GM23248 (cell line): Measurements from ENCODE around the gene DCDC2. TPM values are rescaled to one million over a fixed set of nuclear protein-coding genes. Genes with fewer than 3 reads are reported as not detected.
"Not testable (repeated sequence)": the region's sequence is repeated elsewhere in the genome, so short reads cannot be mapped to it uniquely, and the experiment has no call there.

Experiments
- DNase-seq: peaks from one replicate; pipeline ENCODE4 v3.0.0-alpha.2; 2015
- H2AFZ ChIP-seq: fragments of 200-600 bp; sonication (generic); 2 replicates; pipeline ENCODE4 v1.6.1; 2016; ENCODE audit warnings: antibody characterized with exemption
- H3F3A ChIP-seq: fragments of 200-600 bp; sonication (generic); 2 replicates; pipeline ENCODE4 v1.6.1; 2016; ENCODE audit warnings: mild to moderate bottlenecking, antibody characterized with exemption, mixed run types; ENCODE audit not compliant: insufficient read depth
- H3K27ac ChIP-seq: fragments of 200-600 bp; sonication (generic); 2 replicates; pipeline ENCODE4 v1.5.1; 2016; ENCODE audit warnings: mild to moderate bottlenecking
- H3K27me3 ChIP-seq: fragments of 200-600 bp; sonication (generic); replicated peaks from 2 replicates; pipeline ENCODE4 v1.6.1; 2016; ENCODE audit warnings: mild to moderate bottlenecking; ENCODE audit not compliant: insufficient read depth
- H3K36me3 ChIP-seq: fragments of 200-600 bp; sonication (generic); 2 replicates; pipeline ENCODE4 v1.6.1; 2016; ENCODE audit warnings: low read depth, mild to moderate bottlenecking
- H3K4me1 ChIP-seq: fragments of 200-600 bp; sonication (generic); 2 replicates; pipeline ENCODE4 v1.6.1; 2016; ENCODE audit warnings: mild to moderate bottlenecking; ENCODE audit not compliant: insufficient read depth
- H3K4me2 ChIP-seq: fragments of 200-600 bp; sonication (generic); one replicate; pipeline ENCODE4 v1.6.1; 2016; ENCODE audit warnings: mild to moderate bottlenecking; ENCODE audit not compliant: unreplicated experiment
- H3K4me3 ChIP-seq: fragments of 200-600 bp; sonication (generic); 2 replicates; pipeline ENCODE4 v1.5.1; 2016; ENCODE audit warnings: mild to moderate bottlenecking
- H3K79me2 ChIP-seq: fragments of 200-600 bp; sonication (generic); 2 replicates; pipeline ENCODE4 v1.6.1; 2016; ENCODE audit warnings: mild to moderate bottlenecking; ENCODE audit not compliant: insufficient read depth
- H3K9ac ChIP-seq: fragments of 200-600 bp; sonication (generic); 2 replicates; pipeline ENCODE4 v1.6.1; 2016; ENCODE audit warnings: mild to moderate bottlenecking
- H3K9me2 ChIP-seq: fragments of 200-600 bp; sonication (generic); 2 replicates; pipeline ENCODE4 v1.6.1; 2016; ENCODE audit warnings: mixed run types, mild to moderate bottlenecking, moderate library complexity; ENCODE audit not compliant: insufficient read depth
- H3K9me3 ChIP-seq: fragments of 200-600 bp; sonication (generic); one replicate; pipeline ENCODE4 v1.6.1; 2017; ENCODE audit warnings: low read depth
- H4K20me1 ChIP-seq: fragments of 200-600 bp; sonication (generic); 2 replicates; pipeline ENCODE4 v1.6.0; 2016; ENCODE audit not compliant: insufficient read depth
- EZH2 ChIP-seq: fragments of 200-600 bp; sonication (generic); IDR thresholded peaks from 2 replicates; pipeline ENCODE4 v1.6.1; 2018; ENCODE audit warnings: antibody characterized with exemption, mild to moderate bottlenecking; ENCODE audit not compliant: insufficient read depth, poor library complexity, severe bottlenecking
- EZH2phosphoT487 ChIP-seq: fragments of 200-600 bp; sonication (generic); IDR thresholded peaks from 2 replicates; pipeline ENCODE4 v1.6.1; 2018; ENCODE audit warnings: antibody characterized with exemption, moderate library complexity, mild to moderate bottlenecking, low read depth; ENCODE audit not compliant: insufficient read depth
- WGBS, 2 experiments: methylation state at CpG; one replicate each; pipeline ENCODE4 v1.1.6; 2015 to 2017; ENCODE audit warnings: low lambda C conversion rate in 2 of 2, low coverage in 1 of 2; ENCODE audit errors: missing lambda C conversion rate in 2 of 2; 5-methylcytosine and 5-hydroxymethylcytosine counted together
- in situ Hi-C: fragments of 300-500 bp; cut with MboI; formaldehyde crosslinking; loops from 2 replicates; pipeline ENCODE4 v1.15.0; 2020
- polyA plus RNA-seq: library from polyadenylated mRNA; unstranded; fragments of >200 nt; fragmentation: Nextera tagmentation; extraction: Ambion mirVana; gene quantifications from 2 replicates; pipeline ENCODE4 v1.2.1, GENCODE V29; 2016
- total RNA-seq: library from RNA; depleted of rRNA; stranded (reverse); fragments of >200 nt; shearing (Covaris generic); gene quantifications from 2 replicates; pipeline ENCODE4 v1.2.3, GENCODE V29; 2014

The DCDC2 gene
- total and polyA plus RNA-seq, 2 experiments from 2014 or later = not detected

- Histone ChIP-seq H3K4me3 (no peak overlapping the region), H3K4me1 (no peaks in the 10 kb centered on the region), H3K9ac (no peak overlapping the region), H3K9me2 (no peaks in the 10 kb centered on the region), H3K27me3 (no peaks in the 10 kb centered on the region), H3K4me2 (no peak overlapping the region), H3K79me2 (no peaks in the 10 kb centered on the region), H3F3A (no peaks in the 10 kb centered on the region), H2AFZ (no peak overlapping the region), H3K36me3 (no peaks in the 10 kb centered on the region), H3K27ac (no peak overlapping the region), H4K20me1 (no peaks in the 10 kb centered on the region), H3K9me3 (no peaks in the 10 kb centered on the region)
- no peak for DNase-seq
- TF ChIP-seq EZH2 (no peak), EZH2phosphoT487 (no peak)
- in situ Hi-C loops = no loop called here
- 51 to 57% methylated on average over 3 of the region's 3 CpGs for WGBS, 2 experiments
Measured at GRCh38 chr6:24146871-24147270, 211.0 kb downstream of the DCDC2 start.

- no peak for DNase-seq
- no peak for TF ChIP-seq EZH2phosphoT487
- TF ChIP-seq EZH2 = no peak
- WGBS, 2 experiments = 28 to 43% methylated on average over 9 of the region's 9 CpGs
- H3K9me3 ChIP-seq = no peaks in the 10 kb centered on the region
- H3K4me3 ChIP-seq = no peak overlapping the region
- no peaks in the 10 kb centered on the region for H3K27me3 ChIP-seq
- H3F3A ChIP-seq = no peaks in the 10 kb centered on the region
- no peaks in the 10 kb centered on the region for H3K36me3 ChIP-seq
- in situ Hi-C loops = no loop called here
- no peak overlapping the region for H2AFZ ChIP-seq
- no peaks in the 10 kb centered on the region for H3K9me2 ChIP-seq
- no peaks in the 10 kb centered on the region for H3K79me2 ChIP-seq
- no peaks in the 10 kb centered on the region for H4K20me1 ChIP-seq
- no peaks in the 10 kb centered on the region for H3K4me1 ChIP-seq
- H3K9ac ChIP-seq = no peak overlapping the region
- H3K4me2 ChIP-seq = no peak overlapping the region
- H3K27ac ChIP-seq = no peak overlapping the region
Measured at GRCh38 chr6:24145690-24146131, 212.1 kb downstream of the DCDC2 start.

- H3K9me2 ChIP-seq, H4K20me1 ChIP-seq, H3K4me1 ChIP-seq, DNase-seq, H3K79me2 ChIP-seq, H3K27me3 ChIP-seq, H3K27ac ChIP-seq, in situ Hi-C loops, H3F3A ChIP-seq, H3K9ac ChIP-seq, H3K4me2 ChIP-seq, H3K9me3 ChIP-seq, H2AFZ ChIP-seq, H3K4me3 ChIP-seq, H3K36me3 ChIP-seq: not testable (repeated sequence)
- WGBS, 2 experiments = 67 to 69% methylated on average over 8 of the region's 8 CpGs
Measured at GRCh38 chr6:24142733-24143132, 215.1 kb downstream of the DCDC2 start.

GRCh38 chr6:24140591-24140990 is 217.3 kb downstream of the DCDC2 start:
- H3K4me2 ChIP-seq = no peak overlapping the region
- TF ChIP-seq EZH2 (no peak), EZH2phosphoT487 (no peak)
- no peaks in the 10 kb centered on the region for H3K9me2 ChIP-seq
- no peaks in the 10 kb centered on the region for H3K4me1 ChIP-seq
- in situ Hi-C loops = no loop called here
- H4K20me1 ChIP-seq = no peaks in the 10 kb centered on the region
- H3K4me3 ChIP-seq = no peak overlapping the region
- 39 to 44% methylated on average over 13 of the region's 13 CpGs for WGBS, 2 experiments
- H2AFZ ChIP-seq = no peak overlapping the region
- no peaks in the 10 kb centered on the region for H3K79me2 ChIP-seq
- H3K9me3 ChIP-seq = no peaks in the 10 kb centered on the region
- no peak overlapping the region for H3K27ac ChIP-seq
- no peak for DNase-seq
- H3K9ac ChIP-seq = no peak overlapping the region
- H3K27me3 ChIP-seq = no peaks in the 10 kb centered on the region
- no peaks in the 10 kb centered on the region for H3K36me3 ChIP-seq
- H3F3A ChIP-seq = no peaks in the 10 kb centered on the region

GRCh38 chr6:24139639-24140038 is 218.2 kb downstream of the DCDC2 start:
- Histone ChIP-seq H3K36me3 (no peaks in the 10 kb centered on the region), H3K4me3 (no peak overlapping the region), H4K20me1 (no peaks in the 10 kb centered on the region), H2AFZ (no peak overlapping the region), H3K79me2 (no peaks in the 10 kb centered on the region), H3K4me2 (no peak overlapping the region), H3K27me3 (no peaks in the 10 kb centered on the region), H3K9me3 (no peaks in the 10 kb centered on the region), H3K27ac (no peak overlapping the region), H3K9me2 (no peaks in the 10 kb centered on the region), H3F3A (no peaks in the 10 kb centered on the region), H3K4me1 (no peaks in the 10 kb centered on the region), H3K9ac (no peak overlapping the region)
- in situ Hi-C loops = no loop called here
- DNase-seq = no peak
- WGBS, 2 experiments = 43 to 48% methylated on average over 2 of the region's 2 CpGs
- TF ChIP-seq EZH2 = no peak
- TF ChIP-seq EZH2phosphoT487 = no peak
